GM23338 (cell line): ENCODE data around the gene VOPP1. TPM values are rescaled to one million over a fixed set of nuclear protein-coding genes. Genes with fewer than 3 reads are reported as not detected.

ENCODE experiments used
- ATAC-seq: fragments of 200-7000 bp; cut with Tn5 transposase; 3 replicates; pipeline ENCODE4 v1.9.1; 2020
- DNase-seq: peaks from one replicate; pipeline ENCODE4 v3.0.0-alpha.2; 2015; ENCODE audit warnings: low spot score
- H2AFZ ChIP-seq: fragments of 200-600 bp; sonication (generic); 2 replicates; pipeline ENCODE4 v1.8.0; 2016; ENCODE audit warnings: antibody characterized with exemption, mild to moderate bottlenecking, moderate library complexity
- H3F3A ChIP-seq: fragments of 200-600 bp; sonication (generic); replicated peaks from 2 replicates; pipeline ENCODE4 v1.8.0; 2017; ENCODE audit warnings: antibody characterized with exemption, mixed run types, low read depth
- H3K27ac ChIP-seq: fragments of 200-600 bp; sonication (generic); 2 replicates; pipeline ENCODE4 v1.6.1; 2016; ENCODE audit warnings: low read depth
- H3K27me3 ChIP-seq: fragments of 200-600 bp; sonication (generic); 2 replicates; pipeline ENCODE4 v1.8.0; 2016; ENCODE audit warnings: mild to moderate bottlenecking, mixed run types, moderate library complexity; ENCODE audit not compliant: insufficient read depth
- H3K36me3 ChIP-seq: fragments of 200-600 bp; sonication (generic); 2 replicates; pipeline ENCODE4 v1.8.0; 2016; ENCODE audit warnings: mild to moderate bottlenecking; ENCODE audit not compliant: insufficient read depth
- H3K4me1 ChIP-seq: fragments of 200-600 bp; sonication (generic); 2 replicates; pipeline ENCODE4 v1.8.0; 2016; ENCODE audit warnings: mild to moderate bottlenecking, moderate library complexity; ENCODE audit not compliant: insufficient read depth
- H3K4me2 ChIP-seq: fragments of 200-600 bp; sonication (generic); 2 replicates; pipeline ENCODE4 v1.7.1; 2017; ENCODE audit warnings: mixed run types
- H3K4me3 ChIP-seq: fragments of 200-600 bp; sonication (generic); 2 replicates; pipeline ENCODE4 v1.6.1; 2016; ENCODE audit warnings: mixed run types
- H3K79me2 ChIP-seq: fragments of 200-600 bp; sonication (generic); replicated peaks from 2 replicates; pipeline ENCODE4 v1.8.0; 2017; ENCODE audit warnings: mild to moderate bottlenecking; ENCODE audit not compliant: insufficient read depth
- H3K9me2 ChIP-seq: fragments of 200-600 bp; sonication (generic); 2 replicates; pipeline ENCODE4 v1.8.0; 2017; ENCODE audit not compliant: insufficient read depth
- H4K20me1 ChIP-seq: fragments of 200-600 bp; sonication (generic); replicated peaks from 2 replicates; pipeline ENCODE4 v1.8.0; 2017; ENCODE audit warnings: mild to moderate bottlenecking; ENCODE audit not compliant: insufficient read depth
- H3K27ac Mint-ChIP-seq: 2 replicates; pipeline ENCODE4 v1.8.0; 2020; ENCODE audit warnings: inconsistent platforms, mild to moderate bottlenecking, moderate library complexity, mixed read lengths
- H3K27me3 Mint-ChIP-seq: 3 replicates; pipeline ENCODE4 v1.8.0; 2022; ENCODE audit warnings: low read depth, mild to moderate bottlenecking, moderate library complexity, mixed read lengths, inconsistent platforms; ENCODE audit not compliant: insufficient read depth, poor library complexity
- H3K36me3 Mint-ChIP-seq: 3 replicates; pipeline ENCODE4 v1.8.0; 2021; ENCODE audit warnings: low read depth, mild to moderate bottlenecking, inconsistent platforms, moderate library complexity, mixed read lengths
- H3K4me1 Mint-ChIP-seq: 3 replicates; pipeline ENCODE4 v1.8.0; 2020; ENCODE audit warnings: mild to moderate bottlenecking, inconsistent platforms, mixed read lengths
- H3K4me3 Mint-ChIP-seq: 3 replicates; pipeline ENCODE4 v1.8.0; 2021; ENCODE audit warnings: moderate library complexity, mild to moderate bottlenecking, inconsistent platforms, mixed read lengths
- H3K9me3 Mint-ChIP-seq: 3 replicates; pipeline ENCODE4 v1.8.0; 2020; ENCODE audit warnings: moderate library complexity, mild to moderate bottlenecking, inconsistent platforms, mixed read lengths
- CREB1 ChIP-seq: fragments of 250-450 bp; sonication (Bioruptor Pico); IDR thresholded peaks from 2 replicates; pipeline ENCODE4 v1.5.0; 2020; ENCODE audit warnings: low read depth, mild to moderate bottlenecking, moderate library complexity
- ETS1 ChIP-seq: IDR thresholded peaks from 2 replicates; pipeline ENCODE4 v1.6.1; 2016; ENCODE audit warnings: antibody characterized with exemption
- JUNB ChIP-seq: IDR thresholded peaks from one replicate; pipeline ENCODE4 v1.6.1; 2016; ENCODE audit warnings: antibody characterized with exemption; ENCODE audit not compliant: unreplicated experiment
- NANOG ChIP-seq: IDR thresholded peaks from 2 replicates; pipeline ENCODE4 v1.6.1; 2016; ENCODE audit warnings: antibody characterized with exemption, borderline replicate concordance
- POLR2AphosphoS5 ChIP-seq: IDR thresholded peaks from 2 replicates; pipeline ENCODE4 v1.6.1; 2016; ENCODE audit warnings: antibody characterized with exemption, low read depth
- REST ChIP-seq: IDR thresholded peaks from one replicate; pipeline ENCODE4 v1.6.1; 2018; ENCODE audit warnings: antibody characterized with exemption; ENCODE audit not compliant: unreplicated experiment
- STAT1 ChIP-seq: IDR thresholded peaks from one replicate; pipeline ENCODE4 v1.6.1; 2016; ENCODE audit warnings: antibody characterized with exemption; ENCODE audit not compliant: unreplicated experiment
- ZNF114 ChIP-seq: fragments of 250-450 bp; sonication (Bioruptor Pico); IDR thresholded peaks from 2 replicates; pipeline ENCODE4 v1.5.0; 2020; ENCODE audit warnings: mild to moderate bottlenecking, moderate library complexity
- ZNF462 ChIP-seq: fragments of 250-450 bp; sonication (Bioruptor Pico); IDR thresholded peaks from 2 replicates; pipeline ENCODE4 v1.5.0; 2020; ENCODE audit warnings: mild to moderate bottlenecking, moderate library complexity
- polyA plus RNA-seq: library from polyadenylated mRNA; unstranded; fragments of >200 nt; fragmentation: Nextera tagmentation; extraction: Ambion mirVana; gene quantifications from 2 replicates; pipeline ENCODE4 v1.2.1, GENCODE V29; 2016
- total RNA-seq: library from RNA; depleted of rRNA; stranded (reverse); fragments of >200 nt; shearing (Covaris generic); gene quantifications from 2 replicates; pipeline ENCODE4 v1.2.3, GENCODE V29; 2014

The VOPP1 gene
- total and polyA plus RNA-seq, 2 experiments from 2014 or later = 28.2 to 73.7 TPM

- no peak overlapping the region for H3K27ac Mint-ChIP-seq
- no peak overlapping the region for H3K27ac ChIP-seq
- no peaks in the 10 kb centered on the region for H3K9me2 ChIP-seq
- H3K9me3 Mint-ChIP-seq = peaks cover 23% of the 10 kb centered on the region
- TF ChIP-seq ETS1 (no peak), NANOG (no peak), ZNF114 (CRISPR knock-in tag) (no peak), REST (no peak), POLR2AphosphoS5 (no peak), JUNB (no peak), CREB1 (no peak), ZNF462 (CRISPR knock-in tag) (no peak), STAT1 (no peak)
- no peaks in the 10 kb centered on the region for H3K4me1 ChIP-seq
- peaks cover 3% of the 10 kb centered on the region; the same call in 1 of the 3 replicates for H3K4me1 Mint-ChIP-seq
- no peaks in the 10 kb centered on the region for H3K79me2 ChIP-seq
- peaks cover 48% of the 10 kb centered on the region for H3K36me3 Mint-ChIP-seq
- no peak overlapping the region for H3K4me2 ChIP-seq
- H3K27me3 Mint-ChIP-seq = peaks cover 4% of the 10 kb centered on the region
- no peaks in the 10 kb centered on the region for H3K27me3 ChIP-seq
- H3K36me3 ChIP-seq = peaks cover 5% of the 10 kb centered on the region; the same call in 1 of the 2 replicates
- H3F3A ChIP-seq = no peaks in the 10 kb centered on the region
- no peak overlapping the region for H3K4me3 ChIP-seq
- DNase-seq (no peak), ATAC-seq (no peak)
- H4K20me1 ChIP-seq = no peaks in the 10 kb centered on the region
- H2AFZ ChIP-seq = no peak overlapping the region
- no peak overlapping the region for H3K4me3 Mint-ChIP-seq
These were observed 102.0 kb downstream of the VOPP1 start for GRCh38 chr7:55470261-55470660.
